H54 (cell line): ENCODE measurements around the gene GJA1.

Experiments
- DNase-seq: peaks from one replicate; pipeline ENCODE4 v3.0.0; 2011; ENCODE audit warnings: low spot score, mixed read lengths; ENCODE audit not compliant: insufficient read length
- FAIRE-seq: peaks from 3 replicates; lab custom pipeline; 2011; peaks lifted over from hg19 to GRCh38; lab: Jason Lieb, UNC
- POLR2A ChIP-seq: IDR thresholded peaks from 2 replicates; pipeline ENCODE4 v1.6.1; 2011; ENCODE audit warnings: low read depth, mild to moderate bottlenecking, low read length

The GJA1 gene

GRCh38 chr6:121482751-121483150 lies 47.3 kb downstream of the GJA1 start:
- DNase-seq (no peak), FAIRE-seq (no peak)
- no peak for TF ChIP-seq POLR2A

DNA sequence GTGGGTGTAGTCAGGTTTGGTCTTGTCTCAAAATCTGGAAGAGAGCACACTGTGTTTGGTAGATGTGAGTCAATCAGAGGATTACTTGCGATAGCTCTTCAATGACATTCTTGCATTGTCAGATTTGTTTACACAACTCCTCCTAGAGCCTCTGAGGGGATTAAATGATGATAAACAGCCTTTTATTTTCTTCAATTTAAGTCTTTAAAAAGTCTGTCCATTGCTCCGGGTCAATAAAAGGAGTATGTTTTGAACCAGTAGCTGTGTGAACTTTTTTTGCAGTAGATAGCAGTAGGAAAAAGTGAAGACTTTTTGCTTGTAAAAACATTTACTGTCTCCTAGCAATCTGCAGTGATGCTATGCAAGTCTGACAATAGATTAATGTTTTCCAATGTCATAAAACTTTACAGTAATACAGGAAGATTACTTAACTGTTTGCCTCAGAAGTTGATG lies 49.9 kb downstream of the GJA1 start:
- no peak for TF ChIP-seq POLR2A
- FAIRE-seq = no peak
- DNase-seq = no peak

DNA sequence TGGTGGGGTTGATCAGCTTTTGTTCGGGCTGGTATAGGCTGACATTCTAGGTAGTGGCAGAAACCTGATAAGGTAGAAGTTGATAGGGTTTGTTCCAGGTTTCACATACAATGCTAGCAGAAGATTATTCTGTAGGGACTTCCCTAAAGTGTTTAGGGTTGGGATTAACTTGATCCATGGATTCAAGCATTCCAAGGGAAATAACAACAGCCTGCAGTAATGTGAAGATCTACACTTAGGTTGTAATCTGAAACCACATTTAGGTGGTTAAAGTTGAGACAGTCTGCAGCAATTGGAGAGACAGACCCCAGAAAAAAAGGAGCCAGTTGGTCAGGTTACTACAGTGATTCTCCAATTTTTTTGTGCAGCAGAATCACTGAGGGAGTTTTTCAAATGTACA lies 56.1 kb downstream of the GJA1 start:
- DNase-seq = no peak
- no peak for TF ChIP-seq POLR2A
- FAIRE-seq = no peak

DNA sequence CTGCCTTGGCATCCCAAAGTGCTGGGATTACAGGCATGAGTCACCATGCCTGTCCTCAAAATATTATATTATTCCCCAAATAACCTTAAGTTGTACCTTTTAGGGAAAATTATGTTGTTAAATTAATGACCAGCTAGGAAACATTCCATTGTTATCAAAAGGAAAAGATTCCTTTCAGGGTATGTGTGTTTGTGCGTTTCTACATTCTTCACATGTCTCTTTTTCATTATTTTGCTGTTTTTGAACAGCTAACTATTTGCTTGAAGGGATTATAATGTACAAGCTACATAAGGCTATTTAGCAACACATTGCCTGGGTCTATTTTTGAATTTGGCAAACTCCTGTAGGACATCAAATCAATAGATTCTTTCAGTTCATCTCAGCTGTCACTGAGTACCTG lies 57.1 kb downstream of the GJA1 start:
- DNase-seq (no peak), FAIRE-seq (no peak)
- TF ChIP-seq POLR2A = no peak

GRCh38 chr6:121497970-121498375 lies 62.5 kb downstream of the GJA1 start:
- DNase-seq = no peak
- TF ChIP-seq POLR2A = no peak
- FAIRE-seq = no peak

DNA sequence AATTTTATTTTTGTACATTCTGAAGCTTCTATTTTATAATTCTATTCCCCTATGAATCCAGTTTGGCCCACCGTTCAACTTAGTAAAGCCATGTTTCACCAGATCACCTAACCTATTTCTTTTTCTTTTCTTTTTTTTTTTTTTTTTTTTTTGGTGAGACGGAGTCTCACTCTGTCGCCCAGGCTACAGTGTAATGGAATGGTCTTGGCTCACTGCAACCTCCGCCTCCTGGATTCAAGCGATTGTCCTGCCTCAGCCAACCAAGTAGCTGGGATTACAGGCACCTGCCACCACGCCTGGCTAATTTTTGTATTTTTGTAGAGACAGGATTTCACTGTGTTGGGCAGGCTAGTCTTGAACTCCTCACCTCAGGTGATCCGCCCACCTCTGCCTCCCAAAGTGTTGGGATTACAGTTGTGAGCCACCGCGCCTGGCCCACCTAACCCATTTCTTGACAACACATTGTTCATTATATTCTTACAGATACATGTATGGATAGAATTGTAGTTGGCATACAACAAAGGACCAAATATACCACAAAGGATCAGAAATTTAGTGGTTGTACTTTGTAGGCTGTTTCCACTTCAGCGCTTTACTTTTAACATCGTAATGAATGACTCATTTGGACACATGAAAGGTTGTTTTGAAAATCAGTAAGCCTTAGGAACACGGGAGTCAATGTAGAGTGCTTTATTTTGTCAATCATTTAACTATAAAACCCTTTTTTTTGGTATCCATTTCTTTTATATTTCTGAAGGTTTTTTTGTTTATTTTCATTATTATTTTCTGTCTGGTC lies 63.2 kb downstream of the GJA1 start:
- DNase-seq = no peak
- TF ChIP-seq POLR2A = no peak
- no peak for FAIRE-seq
